ENCODE data around the gene IFT80.
A peak's percentile ranks its signal among the peaks of the same experiment; 100 is the strongest.

IFT80 gene

DNA sequence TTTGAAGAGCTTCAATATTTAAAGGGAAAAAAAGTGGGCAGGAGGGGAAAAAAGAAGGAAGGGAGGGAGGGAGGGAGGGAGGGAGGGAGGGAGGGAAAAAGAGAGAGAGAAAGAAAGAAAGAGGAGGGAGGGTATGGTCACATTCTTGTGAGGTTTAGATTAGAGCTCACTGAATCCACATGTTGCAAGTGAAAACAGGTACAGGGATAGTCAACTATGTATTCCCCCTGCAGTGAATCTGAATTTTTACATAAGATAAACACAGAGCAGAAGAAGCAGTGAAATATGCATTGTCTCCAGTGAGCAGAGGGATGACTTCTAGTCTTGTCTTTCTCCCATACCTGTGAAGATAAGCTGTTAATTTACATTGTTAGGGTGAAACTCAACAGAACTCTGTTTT lies 84.0 kb downstream of the IFT80 start:
- DNase-seq: no peak
- no peak overlapping the region for H2BK15ac ChIP-seq (ENCODE audit: low read depth, poor library complexity, severe bottlenecking)
- no peak overlapping the region for H3K4me2 ChIP-seq (ENCODE audit: low read length, poor library complexity, severe bottlenecking)

DNA sequence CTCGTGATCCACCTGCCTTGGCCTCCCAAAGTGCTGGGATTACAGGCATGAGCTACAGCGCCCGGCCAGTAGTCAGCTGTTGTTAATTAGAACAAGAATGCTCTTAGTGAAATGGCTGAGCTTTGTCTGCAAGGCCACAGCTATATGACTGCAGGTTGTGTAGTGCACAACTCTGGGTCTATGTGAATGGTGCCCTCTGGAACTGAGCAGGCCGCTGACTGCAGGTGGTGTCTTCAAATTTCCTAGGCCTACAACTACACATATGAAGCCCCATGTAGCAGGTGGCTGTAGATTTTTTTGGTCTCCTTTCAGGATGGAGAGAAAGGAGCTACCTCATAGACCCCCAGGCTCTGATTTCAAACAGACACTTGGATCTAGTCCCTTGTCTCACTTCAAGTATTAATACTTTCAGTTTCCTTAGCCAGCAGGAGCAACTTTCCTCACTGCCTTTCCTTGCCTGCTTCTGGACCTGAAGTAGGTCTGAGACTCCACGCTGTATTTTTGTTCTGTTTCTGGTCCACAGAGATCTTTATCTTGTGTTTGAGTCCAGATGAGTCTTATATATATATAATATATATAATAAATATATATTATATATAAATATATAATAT lies 86.9 kb downstream of the IFT80 start:
- Histone ChIP-seq H3K9ac (ENCODE audit: low read length) (no peak overlapping the region), H3K4me3 (ENCODE audit: insufficient read depth in 1 of 2, low read depth in 1 of 2, low read length in 2 of 2) (no peak overlapping the region), H3K4me1 (ENCODE audit: control insufficient read depth, insufficient read depth, low read depth, low read length) (no peaks in the 10 kb centered on the region), H2BK15ac (ENCODE audit: low read depth, poor library complexity, severe bottlenecking) (no peak overlapping the region), H3K4ac (ENCODE audit: low read depth in 1 of 2, low read length in 2 of 2) (no peak overlapping the region), H2BK120ac (ENCODE audit: low read depth, low read length) (no peak overlapping the region), H4K8ac (ENCODE audit: low read length) (no peak overlapping the region), H3K4me2 (ENCODE audit: low read length, poor library complexity, severe bottlenecking) (no peak overlapping the region), H3K23ac (ENCODE audit: low read length in 2 of 2) (no peak overlapping the region), H3K14ac (ENCODE audit: low read length in 2 of 2) (no peak overlapping the region), H3K9me3 (ENCODE audit: control insufficient read depth, low read length) (no peaks in the 10 kb centered on the region), H2BK12ac (ENCODE audit: low read length in 2 of 2) (no peak overlapping the region), H3K27me3 (ENCODE audit: control insufficient read depth in 1 of 2, insufficient read depth in 1 of 2, low read length in 2 of 2) (no peaks in the 10 kb centered on the region), H4K91ac (ENCODE audit: low read length) (no peak overlapping the region), H3K36me3 (ENCODE audit: control insufficient read depth in 1 of 2, insufficient read depth in 2 of 2, low read depth in 1 of 2, low read length in 2 of 2) (peaks cover 5 to 72% of the 10 kb centered on the region in 2 experiments), H2BK5ac (ENCODE audit: low read depth, low read length, poor library complexity, severe bottlenecking) (no peak overlapping the region), H3K18ac (ENCODE audit: low read depth in 1 of 2, low read length in 2 of 2) (no peak overlapping the region), H3K27ac (ENCODE audit: low read length, poor library complexity, severe bottlenecking) (no peak overlapping the region), H3K79me1 (replicated peaks; ENCODE audit: low read length, poor library complexity, severe bottlenecking) (peaks cover 3% of the 10 kb centered on the region), H2AK5ac (ENCODE audit: low read length, severe bottlenecking) (no peak overlapping the region), H2AFZ (ENCODE audit: low read depth, low read length) (no peak overlapping the region)
- 100% methylated on average over 3 of the region's 5 CpGs for WGBS
- DNase-seq: no peak

More for the DNA sequence above, 84.0 kb downstream of the IFT80 start:
- H3K18ac ChIP-seq (ENCODE audit: low read depth in 1 of 2, low read length in 2 of 2): no peak overlapping the region
- H3K79me1 ChIP-seq (replicated peaks; ENCODE audit: low read length, poor library complexity, severe bottlenecking): peaks cover 2% of the 10 kb centered on the region
- no peaks in the 10 kb centered on the region for H3K4me1 ChIP-seq (ENCODE audit: control insufficient read depth, insufficient read depth, low read depth, low read length)
- no peak overlapping the region for H3K23ac ChIP-seq (ENCODE audit: low read length in 2 of 2)
- no peak overlapping the region for H2AFZ ChIP-seq (ENCODE audit: low read depth, low read length)
- H3K4me3 ChIP-seq (ENCODE audit: insufficient read depth in 1 of 2, low read depth in 1 of 2, low read length in 2 of 2): no peak overlapping the region
- H3K9me3 ChIP-seq (ENCODE audit: control insufficient read depth, low read length): no peaks in the 10 kb centered on the region
- no peak overlapping the region for H3K27ac ChIP-seq (ENCODE audit: low read length, poor library complexity, severe bottlenecking)
- no peak overlapping the region for H4K91ac ChIP-seq (ENCODE audit: low read length)
- H2BK120ac ChIP-seq (ENCODE audit: low read depth, low read length): no peak overlapping the region
- no peak overlapping the region for H3K4ac ChIP-seq (ENCODE audit: low read depth in 1 of 2, low read length in 2 of 2)
- no peak overlapping the region for H2AK5ac ChIP-seq (ENCODE audit: low read length, severe bottlenecking)
- peaks cover 3 to 68% of the 10 kb centered on the region in 2 experiments for H3K36me3 ChIP-seq (ENCODE audit: control insufficient read depth in 1 of 2, insufficient read depth in 2 of 2, low read depth in 1 of 2, low read length in 2 of 2)
- no peak overlapping the region for H4K8ac ChIP-seq (ENCODE audit: low read length)
- H2BK5ac ChIP-seq (ENCODE audit: low read depth, low read length, poor library complexity, severe bottlenecking): no peak overlapping the region
- H3K9ac ChIP-seq (ENCODE audit: low read length): no peak overlapping the region
- H3K27me3 ChIP-seq (ENCODE audit: control insufficient read depth in 1 of 2, insufficient read depth in 1 of 2, low read length in 2 of 2): no peaks in the 10 kb centered on the region
- no peak overlapping the region for H2BK12ac ChIP-seq (ENCODE audit: low read length in 2 of 2)
- no peak overlapping the region for H3K14ac ChIP-seq (ENCODE audit: low read length in 2 of 2)

DNA sequence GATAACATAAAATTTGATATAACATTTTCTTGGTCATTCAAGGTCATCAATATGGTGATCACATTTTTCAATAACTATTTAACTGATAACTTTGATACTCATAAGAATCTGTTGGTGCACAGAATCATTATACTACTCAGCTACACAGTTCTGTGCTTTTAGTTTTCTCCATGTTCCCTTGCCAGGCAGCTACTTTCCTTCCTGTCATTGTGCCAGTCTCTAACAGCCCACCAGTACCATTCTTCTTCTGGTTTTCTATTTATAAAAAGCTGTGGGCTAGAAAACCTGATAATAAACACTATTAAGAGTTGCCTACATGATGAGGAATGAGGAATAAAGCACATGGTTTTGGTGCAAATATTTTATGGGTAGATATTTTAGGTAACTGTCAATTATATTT lies 96.2 kb downstream of the IFT80 start:
- H3K9ac ChIP-seq (ENCODE audit: low read length): no peak overlapping the region
- DNase-seq: no peak
- H3K4ac ChIP-seq (ENCODE audit: low read depth in 1 of 2, low read length in 2 of 2): no peak overlapping the region
- no peak overlapping the region for H3K18ac ChIP-seq (ENCODE audit: low read depth in 1 of 2, low read length in 2 of 2)
- H3K27me3 ChIP-seq (ENCODE audit: control insufficient read depth in 1 of 2, insufficient read depth in 1 of 2, low read length in 2 of 2): no peaks in the 10 kb centered on the region
- no peak overlapping the region for H2AK5ac ChIP-seq (ENCODE audit: low read length, severe bottlenecking)
- no peak overlapping the region for H3K4me3 ChIP-seq (ENCODE audit: insufficient read depth in 1 of 2, low read depth in 1 of 2, low read length in 2 of 2)
- no peaks in the 10 kb centered on the region for H3K79me1 ChIP-seq (replicated peaks; ENCODE audit: low read length, poor library complexity, severe bottlenecking)
- H3K36me3 ChIP-seq (ENCODE audit: control insufficient read depth in 1 of 2, insufficient read depth in 2 of 2, low read depth in 1 of 2, low read length in 2 of 2): peaks cover 3 to 84% of the 10 kb centered on the region in 2 experiments
- H2AFZ ChIP-seq (ENCODE audit: low read depth, low read length): no peak overlapping the region
- H2BK5ac ChIP-seq (ENCODE audit: low read depth, low read length, poor library complexity, severe bottlenecking): no peak overlapping the region
- H3K4me1 ChIP-seq (ENCODE audit: control insufficient read depth, insufficient read depth, low read depth, low read length): no peaks in the 10 kb centered on the region
- no peak overlapping the region for H2BK12ac ChIP-seq (ENCODE audit: low read length in 2 of 2)
- H3K23ac ChIP-seq (ENCODE audit: low read length in 2 of 2): no peak overlapping the region
- no peak overlapping the region for H3K27ac ChIP-seq (ENCODE audit: low read length, poor library complexity, severe bottlenecking)
- H4K91ac ChIP-seq (ENCODE audit: low read length): no peak overlapping the region
- H4K8ac ChIP-seq (ENCODE audit: low read length): no peak overlapping the region
- no peaks in the 10 kb centered on the region for H3K9me3 ChIP-seq (ENCODE audit: control insufficient read depth, low read length)
- no peak overlapping the region for H2BK120ac ChIP-seq (ENCODE audit: low read depth, low read length)
- no peak overlapping the region for H3K4me2 ChIP-seq (ENCODE audit: low read length, poor library complexity, severe bottlenecking)
- no peak overlapping the region for H3K14ac ChIP-seq (ENCODE audit: low read length in 2 of 2)
- H2BK15ac ChIP-seq (ENCODE audit: low read depth, poor library complexity, severe bottlenecking): no peak overlapping the region

DNA sequence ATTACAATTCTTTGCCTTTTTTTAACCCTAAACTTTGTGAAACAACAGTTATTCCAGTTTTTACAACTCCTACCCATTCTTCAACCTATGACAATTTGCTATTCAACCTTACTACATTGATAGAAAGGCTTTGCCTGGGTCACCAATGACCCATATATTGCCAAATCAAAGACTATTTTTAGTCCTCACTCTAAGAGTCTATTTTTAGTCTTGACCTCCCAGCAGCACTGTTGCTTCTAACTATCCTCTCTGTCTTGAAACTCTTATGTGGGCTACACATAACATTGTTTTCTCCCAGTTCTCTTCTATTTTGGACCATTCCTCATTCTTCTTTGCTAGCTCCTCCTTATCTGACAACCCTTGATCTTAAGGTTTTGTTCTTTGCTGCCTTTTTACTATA lies 102.4 kb downstream of the IFT80 start:
- Histone ChIP-seq H3K14ac (ENCODE audit: low read length in 2 of 2) (no peak overlapping the region), H3K27me3 (ENCODE audit: control insufficient read depth in 1 of 2, insufficient read depth in 1 of 2, low read length in 2 of 2) (no peaks in the 10 kb centered on the region), H2BK5ac (ENCODE audit: low read depth, low read length, poor library complexity, severe bottlenecking) (no peak overlapping the region), H3K18ac (ENCODE audit: low read depth in 1 of 2, low read length in 2 of 2) (no peak overlapping the region), H2AK5ac (ENCODE audit: low read length, severe bottlenecking) (no peak overlapping the region), H3K27ac (ENCODE audit: low read length, poor library complexity, severe bottlenecking) (no peak overlapping the region), H3K4me3 (ENCODE audit: insufficient read depth in 1 of 2, low read depth in 1 of 2, low read length in 2 of 2) (no peak overlapping the region), H2BK15ac (ENCODE audit: low read depth, poor library complexity, severe bottlenecking) (no peak overlapping the region), H3K23ac (ENCODE audit: low read length in 2 of 2) (no peak overlapping the region), H3K4me1 (ENCODE audit: control insufficient read depth, insufficient read depth, low read depth, low read length) (no peaks in the 10 kb centered on the region), H3K79me1 (replicated peaks; ENCODE audit: low read length, poor library complexity, severe bottlenecking) (no peaks in the 10 kb centered on the region), H4K91ac (ENCODE audit: low read length) (no peak overlapping the region), H3K9me3 (ENCODE audit: control insufficient read depth, low read length) (no peaks in the 10 kb centered on the region), H3K4me2 (ENCODE audit: low read length, poor library complexity, severe bottlenecking) (no peak overlapping the region), H2BK12ac (ENCODE audit: low read length in 2 of 2) (no peak overlapping the region), H2BK120ac (ENCODE audit: low read depth, low read length) (no peak overlapping the region), H4K8ac (ENCODE audit: low read length) (no peak overlapping the region), H2AFZ (ENCODE audit: low read depth, low read length) (no peak overlapping the region), H3K4ac (ENCODE audit: low read depth in 1 of 2, low read length in 2 of 2) (no peak overlapping the region), H3K36me3 (ENCODE audit: control insufficient read depth in 1 of 2, insufficient read depth in 2 of 2, low read depth in 1 of 2, low read length in 2 of 2) (peaks cover 2 to 57% of the 10 kb centered on the region in 2 experiments), H3K9ac (ENCODE audit: low read length) (peak overlapping the region; percentile 19)
- DNase-seq: peak; percentile 72

Measured in mesenchymal stem cell (in vitro differentiated cells and primary cell).